ENCODE measurements around the gene AQP1. TPM values are rescaled to one million over a fixed set of nuclear protein-coding genes. Genes with fewer than 3 reads are reported as not detected.

AQP1 gene
- total RNA-seq, 4 donors from 2014 or later, result 74.8 to 310 (median 175) TPM

DNA sequence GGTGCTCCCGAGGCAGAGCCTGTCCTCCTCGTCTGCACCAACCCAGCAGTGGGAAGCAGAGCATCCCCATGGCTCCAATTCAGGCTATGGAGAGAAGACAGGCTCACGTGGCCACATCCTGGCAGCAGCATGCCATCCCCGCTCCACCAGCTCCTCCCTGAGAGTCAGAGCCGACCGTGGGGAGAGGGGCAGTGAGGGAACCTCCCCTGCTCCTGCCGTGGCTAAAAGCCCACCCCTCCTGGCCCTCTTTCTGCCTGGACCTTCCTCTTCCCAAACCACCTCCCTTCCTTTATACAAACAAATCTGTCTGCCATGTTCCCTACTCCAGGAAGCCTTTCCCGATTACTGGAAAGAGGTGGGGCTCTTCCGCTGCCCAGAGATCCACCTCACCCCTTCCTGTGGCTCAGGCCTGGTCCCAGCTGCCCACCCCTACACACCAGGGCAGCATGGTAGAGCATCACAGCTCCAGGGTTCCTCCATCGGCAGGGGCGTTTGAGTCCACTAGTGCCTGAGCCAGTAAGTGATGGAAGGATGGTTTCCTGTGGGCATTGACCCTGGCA lies 10.8 kb upstream of the AQP1 start:
- TF ChIP-seq, protein P1, sequence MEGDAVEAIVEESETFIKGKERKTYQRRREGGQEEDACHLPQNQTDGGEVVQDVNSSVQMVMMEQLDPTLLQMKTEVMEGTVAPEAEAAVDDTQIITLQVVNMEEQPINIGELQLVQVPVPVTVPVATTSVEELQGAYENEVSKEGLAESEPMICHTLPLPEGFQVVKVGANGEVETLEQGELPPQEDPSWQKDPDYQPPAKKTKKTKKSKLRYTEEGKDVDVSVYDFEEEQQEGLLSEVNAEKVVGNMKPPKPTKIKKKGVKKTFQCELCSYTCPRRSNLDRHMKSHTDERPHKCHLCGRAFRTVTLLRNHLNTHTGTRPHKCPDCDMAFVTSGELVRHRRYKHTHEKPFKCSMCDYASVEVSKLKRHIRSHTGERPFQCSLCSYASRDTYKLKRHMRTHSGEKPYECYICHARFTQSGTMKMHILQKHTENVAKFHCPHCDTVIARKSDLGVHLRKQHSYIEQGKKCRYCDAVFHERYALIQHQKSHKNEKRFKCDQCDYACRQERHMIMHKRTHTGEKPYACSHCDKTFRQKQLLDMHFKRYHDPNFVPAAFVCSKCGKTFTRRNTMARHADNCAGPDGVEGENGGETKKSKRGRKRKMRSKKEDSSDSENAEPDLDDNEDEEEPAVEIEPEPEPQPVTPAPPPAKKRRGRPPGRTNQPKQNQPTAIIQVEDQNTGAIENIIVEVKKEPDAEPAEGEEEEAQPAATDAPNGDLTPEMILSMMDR (IDR thresholded peaks at IDR 0.05; ENCODE audit: low read depth), result no peak

DNA sequence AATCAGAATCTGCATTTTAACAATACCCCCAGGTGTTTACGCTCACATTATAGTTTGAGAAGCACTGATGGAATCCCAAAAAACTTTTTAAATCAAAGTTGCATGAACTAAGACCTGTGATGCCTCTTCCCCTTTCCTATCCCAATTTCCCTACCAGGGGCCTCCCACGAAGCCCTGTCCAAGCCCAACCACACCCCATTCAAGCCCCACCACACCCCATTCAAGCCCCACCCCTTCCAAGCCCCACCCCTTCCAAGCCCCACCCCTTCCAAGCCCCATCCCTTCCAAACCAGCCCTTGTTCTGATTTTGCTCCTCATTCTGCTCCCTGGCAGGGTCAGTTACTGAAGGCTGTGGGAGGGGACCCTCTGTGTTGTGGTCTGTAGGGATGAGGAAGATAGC lies 9.8 kb upstream of the AQP1 start:
- TF ChIP-seq, protein P1 (IDR thresholded peaks at IDR 0.05; ENCODE audit: low read depth), result no peak

- TF ChIP-seq, protein P1 (IDR thresholded peaks at IDR 0.05; ENCODE audit: low read depth), result no peak
Measured at GRCh38 chr7:30902466-30902865, 9.2 kb upstream of the AQP1 start.

- TF ChIP-seq, protein P1 (IDR thresholded peaks at IDR 0.05; ENCODE audit: low read depth), result no peak
Measured at GRCh38 chr7:30903146-30903545, 8.5 kb upstream of the AQP1 start.

GRCh38 chr7:30904561-30904960 lies 7.1 kb upstream of the AQP1 start:
- TF ChIP-seq, protein P1 (IDR thresholded peaks at IDR 0.05; ENCODE audit: low read depth), result no peak

- TF ChIP-seq, protein P1 (IDR thresholded peaks at IDR 0.05; ENCODE audit: low read depth), result no peak
Measured at GRCh38 chr7:30905078-30906012, 6.3 kb upstream of the AQP1 start.

DNA sequence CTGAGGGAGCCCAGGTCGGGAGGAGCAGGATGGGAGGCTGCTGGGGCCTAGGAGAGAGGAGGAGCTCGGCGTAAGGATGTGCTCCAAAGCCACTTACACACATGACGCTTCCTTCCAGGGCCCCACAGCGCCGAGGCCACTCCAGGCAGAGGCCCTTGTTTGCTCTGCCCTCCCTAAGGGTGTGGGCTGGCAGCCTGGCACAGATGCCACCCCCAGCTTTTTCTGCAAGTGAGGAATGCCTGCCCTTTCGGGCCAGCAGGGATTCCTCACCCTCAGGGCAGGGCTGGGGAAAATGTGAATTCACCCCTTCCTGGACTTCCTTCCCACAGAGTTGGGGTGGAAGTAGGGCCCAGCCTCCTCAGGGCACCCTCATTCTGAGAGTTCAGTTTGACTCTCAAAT lies 5.6 kb upstream of the AQP1 start:
- TF ChIP-seq, protein P1 (IDR thresholded peaks at IDR 0.05; ENCODE audit: low read depth), result no peak

All from subcutaneous adipose tissue (tissue), 4 donors.